WI38 (cell line): ENCODE measurements around the gene USP15.

Source experiments
- H3K4me3 ChIP-seq: 2 replicates; pipeline ENCODE4 v1.5.1; 2011; ENCODE audit warnings: low read depth, mild to moderate bottlenecking, control low read depth, low read length
- TF ChIP-seq, protein P1 (sequence below): IDR thresholded peaks from 2 replicates; pipeline ENCODE4 v1.5.1; 2012; ENCODE audit warnings: low read depth, mild to moderate bottlenecking, control low read depth, low read length

The USP15 gene

DNA sequence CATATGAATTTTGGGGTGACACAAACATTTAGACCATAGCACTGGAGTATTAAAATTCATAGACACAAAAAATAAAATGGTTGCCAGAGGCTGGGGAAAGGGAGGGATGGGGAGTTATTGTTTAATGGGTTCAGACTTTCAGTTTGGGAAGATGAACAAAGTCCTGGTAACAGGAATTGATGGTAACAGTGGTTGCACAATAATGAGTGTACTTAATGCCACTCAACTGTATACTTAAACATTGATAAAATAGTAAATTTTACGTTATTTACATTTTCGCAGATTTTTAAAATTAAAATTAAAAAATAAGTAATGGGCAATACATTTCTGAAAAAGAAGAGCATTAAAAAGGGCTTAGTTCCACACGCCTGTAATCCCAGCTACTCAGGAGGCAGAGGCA lies 35.6 kb upstream of the USP15 start:
- TF ChIP-seq, protein P1, sequence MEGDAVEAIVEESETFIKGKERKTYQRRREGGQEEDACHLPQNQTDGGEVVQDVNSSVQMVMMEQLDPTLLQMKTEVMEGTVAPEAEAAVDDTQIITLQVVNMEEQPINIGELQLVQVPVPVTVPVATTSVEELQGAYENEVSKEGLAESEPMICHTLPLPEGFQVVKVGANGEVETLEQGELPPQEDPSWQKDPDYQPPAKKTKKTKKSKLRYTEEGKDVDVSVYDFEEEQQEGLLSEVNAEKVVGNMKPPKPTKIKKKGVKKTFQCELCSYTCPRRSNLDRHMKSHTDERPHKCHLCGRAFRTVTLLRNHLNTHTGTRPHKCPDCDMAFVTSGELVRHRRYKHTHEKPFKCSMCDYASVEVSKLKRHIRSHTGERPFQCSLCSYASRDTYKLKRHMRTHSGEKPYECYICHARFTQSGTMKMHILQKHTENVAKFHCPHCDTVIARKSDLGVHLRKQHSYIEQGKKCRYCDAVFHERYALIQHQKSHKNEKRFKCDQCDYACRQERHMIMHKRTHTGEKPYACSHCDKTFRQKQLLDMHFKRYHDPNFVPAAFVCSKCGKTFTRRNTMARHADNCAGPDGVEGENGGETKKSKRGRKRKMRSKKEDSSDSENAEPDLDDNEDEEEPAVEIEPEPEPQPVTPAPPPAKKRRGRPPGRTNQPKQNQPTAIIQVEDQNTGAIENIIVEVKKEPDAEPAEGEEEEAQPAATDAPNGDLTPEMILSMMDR = no peak
- H3K4me3 ChIP-seq = no peak overlapping the region

DNA sequence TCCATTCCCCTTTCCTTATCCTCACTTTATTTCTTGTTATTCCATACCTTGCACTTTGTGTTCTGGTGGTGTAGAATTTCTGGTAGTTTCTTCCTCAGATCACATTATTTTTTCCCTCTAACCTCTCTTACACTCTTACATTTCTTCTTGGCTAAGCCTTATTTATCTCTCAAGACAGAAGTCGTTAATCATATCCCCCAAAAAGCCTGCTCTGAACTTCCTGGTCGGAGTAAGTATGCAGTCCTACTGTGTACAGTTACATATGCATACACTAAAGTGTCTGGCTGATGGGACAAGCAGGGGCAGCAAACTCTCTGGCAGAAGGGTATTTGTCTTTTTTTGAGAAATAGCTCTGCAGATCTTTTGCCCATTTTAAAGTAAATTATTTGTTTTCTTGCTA lies 33.1 kb upstream of the USP15 start:
- no peak overlapping the region for H3K4me3 ChIP-seq
- TF ChIP-seq, protein P1 = no peak

- no peak overlapping the region for H3K4me3 ChIP-seq
- TF ChIP-seq, protein P1 = no peak
Observed at GRCh38 chr12:62230652-62231051, 29.6 kb upstream of the USP15 start.

- TF ChIP-seq, protein P1 = no peak
- no peak overlapping the region for H3K4me3 ChIP-seq
Observed at GRCh38 chr12:62232143-62232729, 28.0 kb upstream of the USP15 start.

DNA sequence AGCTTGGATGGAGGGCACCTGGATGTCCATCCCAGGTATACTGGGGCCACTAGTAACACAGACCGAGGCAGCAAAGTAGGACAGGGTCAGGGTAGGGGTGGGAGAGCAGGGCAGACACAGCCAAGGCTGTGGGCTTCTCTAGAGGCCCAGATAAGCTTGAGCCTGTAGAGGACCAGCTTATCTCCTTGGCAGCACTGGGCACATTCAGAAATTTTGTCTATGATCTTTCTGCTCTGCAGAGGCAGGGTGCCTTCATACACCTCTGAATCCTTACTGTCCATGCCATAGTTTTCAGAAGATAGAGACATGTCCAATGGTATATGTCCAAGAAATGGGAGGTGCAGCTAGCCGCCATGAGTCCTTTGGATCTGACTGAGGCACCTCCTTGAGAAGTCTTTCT lies 26.4 kb upstream of the USP15 start:
- H3K4me3 ChIP-seq = no peak overlapping the region
- TF ChIP-seq, protein P1 = no peak

DNA sequence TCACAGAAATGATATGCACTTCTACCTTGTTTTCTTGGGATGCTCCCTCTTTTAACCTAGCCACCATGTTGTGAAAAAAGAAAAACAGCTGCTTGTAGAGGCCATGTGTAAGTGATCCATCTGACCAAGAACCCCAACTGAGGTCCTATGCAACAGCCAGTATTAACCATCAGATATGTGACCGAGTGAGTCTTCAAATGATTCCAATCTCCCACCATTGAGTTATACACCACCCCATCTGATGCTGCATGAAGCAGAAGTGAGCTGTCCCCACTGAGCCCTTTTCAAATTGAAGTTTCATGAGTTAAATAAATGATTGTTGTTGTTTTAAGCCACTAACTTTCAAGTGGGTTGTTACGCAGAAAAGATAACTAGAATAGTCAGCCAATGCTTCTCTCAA lies 20.6 kb upstream of the USP15 start:
- no peak overlapping the region for H3K4me3 ChIP-seq
- TF ChIP-seq, protein P1 = no peak

DNA sequence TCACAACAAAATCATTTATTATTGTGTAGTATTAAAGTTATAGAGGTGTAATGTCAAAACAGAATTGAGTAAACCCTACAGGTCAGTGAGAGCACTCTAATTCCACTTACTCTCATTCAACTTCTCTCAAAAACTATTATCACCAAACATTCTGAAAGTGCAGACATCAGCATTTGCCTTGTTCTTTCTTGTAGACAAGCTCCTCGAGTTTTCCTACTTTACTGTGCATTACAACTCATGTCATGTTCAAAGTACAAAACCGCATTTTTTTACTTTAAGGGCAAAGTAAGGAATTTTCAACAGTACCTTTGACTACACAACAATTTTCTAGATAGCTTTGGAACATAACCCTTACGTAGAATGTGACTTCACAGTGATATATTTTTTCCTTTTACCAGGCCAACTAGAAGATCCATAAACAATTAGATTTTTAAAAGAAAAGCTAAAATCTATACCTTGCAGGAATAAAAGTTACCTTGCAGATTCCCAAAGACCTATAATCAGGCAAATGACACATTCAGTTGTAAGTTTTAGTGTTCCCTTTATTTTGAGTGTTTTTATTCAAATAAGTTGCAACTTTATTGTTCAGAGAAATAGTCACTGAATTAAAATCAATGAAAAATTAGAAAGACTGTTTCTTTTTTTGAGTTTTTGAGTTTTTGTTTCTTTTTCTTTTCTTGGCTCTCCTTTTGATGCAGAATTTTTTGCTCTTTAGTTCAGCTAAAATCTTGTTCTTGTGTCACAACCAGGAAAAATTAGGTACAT lies 12.7 kb upstream of the USP15 start:
- no peak overlapping the region for H3K4me3 ChIP-seq
- TF ChIP-seq, protein P1 = no peak
